ENCODE measurements around the gene EPHA7. TPM values are rescaled to one million over a fixed set of nuclear protein-coding genes. Genes with fewer than 3 reads are reported as not detected.
A peak's percentile ranks its signal among the peaks of the same experiment; 100 is the strongest.

EPHA7 gene
- total and polyA plus RNA-seq, 2 experiments from 2014 or later = 6.9 to 19.2 TPM

GRCh38 chr6:93418408-93419303 lies 703 bp downstream of the EPHA7 start:
- Histone ChIP-seq H3K36me3 (replicated peaks; ENCODE audit: insufficient read depth, low read depth) (no peaks in the 10 kb centered on the region), H3K9me3 (ENCODE audit: low read depth) (no peaks in the 10 kb centered on the region), H3K27me3 (peaks cover 35% of the 10 kb centered on the region), H3K4me2 (peak overlapping the region; percentile 83), H3K4me3 (peak overlapping the region; percentile 72), H3K9me2 (replicated peaks; ENCODE audit: insufficient read depth) (no peaks in the 10 kb centered on the region), H3K79me2 (peaks cover 30% of the 10 kb centered on the region), H4K20me1 (ENCODE audit: insufficient read depth, poor library complexity, severe bottlenecking) (no peaks in the 10 kb centered on the region), H3K4me1 (ENCODE audit: insufficient read depth) (no peaks in the 10 kb centered on the region), H2AFZ (peak overlapping the region; percentile 58), H3K27ac (peak overlapping the region; percentile 76)
- WGBS (ENCODE audit: low lambda C conversion rate, missing lambda C conversion rate) = 1% methylated on average over 61 of the region's 89 CpGs
- TF ChIP-seq CTCF (IDR thresholded peaks at IDR 0.05; ENCODE audit: poor library complexity) = no peak
- TF ChIP-seq EZH2 (IDR thresholded peaks at IDR 0.05; ENCODE audit: borderline replicate concordance) = no peak
- no peak for TF ChIP-seq EZH2phosphoT487 (IDR thresholded peaks at IDR 0.05; ENCODE audit: low read depth, severe bottlenecking, unreplicated experiment)
- peak; percentile 66 for DNase-seq (ENCODE audit: low spot score)

GRCh38 chr6:93418033-93418407 lies 1.3 kb downstream of the EPHA7 start:
- TF ChIP-seq EZH2 (IDR thresholded peaks at IDR 0.05; ENCODE audit: borderline replicate concordance) (no peak), CTCF (IDR thresholded peaks at IDR 0.05; ENCODE audit: poor library complexity) (no peak), EZH2phosphoT487 (IDR thresholded peaks at IDR 0.05; ENCODE audit: low read depth, severe bottlenecking, unreplicated experiment) (no peak)
- H3K9me2 ChIP-seq (replicated peaks; ENCODE audit: insufficient read depth) = no peaks in the 10 kb centered on the region
- peaks cover 30% of the 10 kb centered on the region for H3K79me2 ChIP-seq
- peak; percentile 10 for DNase-seq (ENCODE audit: low spot score)
- no peaks in the 10 kb centered on the region for H3K36me3 ChIP-seq (replicated peaks; ENCODE audit: insufficient read depth, low read depth)
- H3K4me1 ChIP-seq (ENCODE audit: insufficient read depth) = no peaks in the 10 kb centered on the region
- peaks cover 35% of the 10 kb centered on the region for H3K27me3 ChIP-seq
- H2AFZ ChIP-seq = peak overlapping the region; percentile 58
- 5% methylated on average over 5 of the region's 5 CpGs for WGBS (ENCODE audit: low lambda C conversion rate, missing lambda C conversion rate)
- H3K4me2 ChIP-seq = peak overlapping the region; percentile 83
- peak overlapping the region; percentile 76 for H3K27ac ChIP-seq
- H4K20me1 ChIP-seq (ENCODE audit: insufficient read depth, poor library complexity, severe bottlenecking) = no peaks in the 10 kb centered on the region
- no peaks in the 10 kb centered on the region for H3K9me3 ChIP-seq (ENCODE audit: low read depth)
- peak overlapping the region; percentile 72 for H3K4me3 ChIP-seq

GRCh38 chr6:93417421-93418013 lies 1.8 kb downstream of the EPHA7 start:
- Histone ChIP-seq H3K79me2 (peaks cover 30% of the 10 kb centered on the region), H3K4me1 (ENCODE audit: insufficient read depth) (no peaks in the 10 kb centered on the region), H2AFZ (peak overlapping the region; percentile 58), H3K27me3 (peaks cover 35% of the 10 kb centered on the region), H4K20me1 (ENCODE audit: insufficient read depth, poor library complexity, severe bottlenecking) (no peaks in the 10 kb centered on the region), H3K36me3 (replicated peaks; ENCODE audit: insufficient read depth, low read depth) (no peaks in the 10 kb centered on the region), H3K4me2 (peak overlapping the region; percentile 83), H3K9me3 (ENCODE audit: low read depth) (no peaks in the 10 kb centered on the region), H3K9me2 (replicated peaks; ENCODE audit: insufficient read depth) (no peaks in the 10 kb centered on the region), H3K4me3 (peak overlapping the region; percentile 72), H3K27ac (peak overlapping the region; percentile 76)
- DNase-seq (ENCODE audit: low spot score) = peak; percentile 48
- TF ChIP-seq EZH2phosphoT487 (IDR thresholded peaks at IDR 0.05; ENCODE audit: low read depth, severe bottlenecking, unreplicated experiment) (peak; percentile 9), CTCF (IDR thresholded peaks at IDR 0.05; ENCODE audit: poor library complexity) (peak; percentile 36), EZH2 (IDR thresholded peaks at IDR 0.05; ENCODE audit: borderline replicate concordance) (no peak)
- 2% methylated on average over 27 of the region's 27 CpGs for WGBS (ENCODE audit: low lambda C conversion rate, missing lambda C conversion rate)

All from hepatocyte (in vitro differentiated cells).